Natural killer cell (primary cell): Measurements from ENCODE around the gene NKD1. TPM values are rescaled to one million over a fixed set of nuclear protein-coding genes. Genes with fewer than 3 reads are reported as not detected.

Source experiments
- ATAC-seq, 3 donors: fragments of 150-1000 bp in 2 of 3; fragments of 200-7000 bp in 1 of 3; cut with Tn5 transposase; 1 replicate in 1 of 3; 2 replicates in 2 of 3; pipeline ENCODE4 v1.10.0; 2021; ENCODE audit warnings: mild to moderate bottlenecking in 2 of 3, moderate library complexity in 2 of 3
- DNase-seq, 2 donors: peaks; one replicate each; pipeline versions ENCODE4 v3.0.0 to v3.0.0-alpha.2; 2013 to 2021; ENCODE audit warnings: mixed read lengths in 1 of 2
- H3K27ac ChIP-seq: one replicate; pipeline ENCODE4 v1.5.1; 2013; ENCODE audit warnings: mild to moderate bottlenecking, low read length
- H3K27me3 ChIP-seq: one replicate; pipeline ENCODE4 v1.6.1; 2013; ENCODE audit warnings: low read length; ENCODE audit not compliant: control insufficient read depth, insufficient read depth
- H3K36me3 ChIP-seq: one replicate; pipeline ENCODE4 v1.6.1; 2013; ENCODE audit warnings: low read length; ENCODE audit not compliant: control insufficient read depth, insufficient read depth
- H3K4me1 ChIP-seq: one replicate; pipeline ENCODE4 v1.6.1; 2013; ENCODE audit warnings: low read length; ENCODE audit not compliant: control insufficient read depth, insufficient read depth
- H3K4me3 ChIP-seq: one replicate; pipeline ENCODE4 v1.5.1; 2013; ENCODE audit warnings: low read length
- H3K9me3 ChIP-seq: one replicate; pipeline ENCODE4 v1.6.1; 2013; ENCODE audit warnings: low read length; ENCODE audit not compliant: control insufficient read depth, insufficient read depth
- H3K27ac Mint-ChIP-seq, 2 donors: one replicate each; pipeline ENCODE4 v1.8.0; 2022; ENCODE audit warnings: mild to moderate bottlenecking in 2 of 2, mixed read lengths in 2 of 2, moderate library complexity in 1 of 2
- H3K27me3 Mint-ChIP-seq, 2 donors: one replicate each; pipeline ENCODE4 v1.8.0; 2022; ENCODE audit warnings: low read depth in 2 of 2, mixed read lengths in 2 of 2
- H3K36me3 Mint-ChIP-seq: one replicate; pipeline ENCODE4 v1.8.0; 2022; ENCODE audit warnings: mixed read lengths
- H3K4me1 Mint-ChIP-seq, 2 donors: one replicate each; pipeline ENCODE4 v1.8.0; 2022; ENCODE audit warnings: mixed read lengths in 2 of 2
- H3K4me3 Mint-ChIP-seq: one replicate; pipeline ENCODE4 v1.8.0; 2022; ENCODE audit warnings: mild to moderate bottlenecking, moderate library complexity, mixed read lengths
- H3K9me3 Mint-ChIP-seq, 2 donors: one replicate each; pipeline ENCODE4 v1.8.0; 2022; ENCODE audit warnings: mixed read lengths in 2 of 2
- CTCF ChIP-seq: fragments of 200-600 bp; IDR thresholded peaks from one replicate; pipeline ENCODE4 v1.8.0; 2022; ENCODE audit warnings: antibody characterized with exemption
- WGBS: methylation state at CpG from one replicate; pipeline ENCODE4 v1.1.7; 2013; ENCODE audit warnings: missing lambda C conversion rate; ENCODE audit not compliant: insufficient coverage; 5-methylcytosine and 5-hydroxymethylcytosine counted together
- intact Hi-C: fragments of 100-400 bp; cut with micrococcal nuclease; formaldehyde crosslinking; loops from one replicate; pipeline ENCODE4 v1.14.2; 2022
- total RNA-seq, 4 donors: library from RNA; stranded (reverse); fragments of 120-200 nt in 1 of 4; gene quantifications; one replicate each; pipeline versions ENCODE4 v1.2.3 to v1.2.4, GENCODE V29; 2013 to 2022

The NKD1 gene
- total RNA-seq, 3 donors from 2014 or later (not counting 1 experiment from before 2014, with no cell fraction given), result 0.75 to 1.5 (median 1.0) TPM

- intact Hi-C loops, result no loop called here
- peaks cover 4 to 6% of the 10 kb centered on the region in 2 donors for H3K4me1 Mint-ChIP-seq
- no peaks in the 10 kb centered on the region for H3K27me3 ChIP-seq
- no peaks in the 10 kb centered on the region for H3K36me3 ChIP-seq
- H3K9me3 Mint-ChIP-seq, result no peaks in the 10 kb centered on the region
- H3K9me3 ChIP-seq, result no peaks in the 10 kb centered on the region
- no peak for DNase-seq
- no peak overlapping the region for H3K27ac ChIP-seq
- WGBS, result 84% methylated on average over 13 of the region's 13 CpGs
- H3K4me1 ChIP-seq, result peaks cover 5% of the 10 kb centered on the region
- TF ChIP-seq CTCF, result no peak
- H3K27ac Mint-ChIP-seq, result no peak overlapping the region
- no peak overlapping the region for H3K4me3 Mint-ChIP-seq
- peaks cover 0 to 9% of the 10 kb centered on the region in 2 donors for H3K27me3 Mint-ChIP-seq
- no peaks in the 10 kb centered on the region for H3K36me3 Mint-ChIP-seq
- H3K4me3 ChIP-seq, result no peak overlapping the region
- ATAC-seq, result no peak
Observed at GRCh38 chr16:50637716-50638602, 89.8 kb downstream of the NKD1 start.

- no peak for TF ChIP-seq CTCF
- no peaks in the 10 kb centered on the region for H3K9me3 ChIP-seq
- Mint-ChIP-seq H3K27me3 (peaks cover 0 to 9% of the 10 kb centered on the region in 2 donors), H3K27ac (no peak overlapping the region), H3K9me3 (no peaks in the 10 kb centered on the region), H3K4me3 (no peak overlapping the region), H3K36me3 (no peaks in the 10 kb centered on the region), H3K4me1 (peaks cover 4 to 6% of the 10 kb centered on the region in 2 donors)
- ATAC-seq (no peak), DNase-seq (no peak)
- H3K4me1 ChIP-seq, result peaks cover 5% of the 10 kb centered on the region
- H3K27me3 ChIP-seq, result no peaks in the 10 kb centered on the region
- WGBS, result 71% methylated on average over 8 of the region's 8 CpGs
- intact Hi-C loops, result no loop called here
- H3K4me3 ChIP-seq, result no peak overlapping the region
- H3K27ac ChIP-seq, result no peak overlapping the region
- H3K36me3 ChIP-seq, result no peaks in the 10 kb centered on the region
Observed at GRCh38 chr16:50638816-50639670, 90.8 kb downstream of the NKD1 start.

DNA sequence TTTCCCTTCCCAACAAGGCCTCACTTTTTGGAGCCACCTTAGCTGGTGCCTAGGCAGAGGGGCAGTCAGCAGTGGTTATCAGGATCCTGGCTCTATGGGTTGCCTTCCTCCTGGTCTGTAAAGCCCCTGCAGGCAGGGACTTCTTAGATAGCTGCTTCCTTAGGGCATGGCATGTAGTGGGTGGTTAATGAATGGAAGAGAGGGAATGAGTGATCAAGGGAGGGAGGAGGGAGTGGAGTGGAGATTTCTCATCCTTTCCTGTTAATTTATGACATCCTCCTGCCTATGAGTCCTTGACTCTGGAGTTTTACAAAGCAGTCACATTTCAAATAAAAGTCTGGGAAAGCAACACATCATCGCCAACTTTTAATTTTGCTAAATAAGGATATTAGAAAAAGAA is 92.2 kb downstream of the NKD1 start:
- Histone ChIP-seq H3K4me1 (peaks cover 5% of the 10 kb centered on the region), H3K36me3 (no peaks in the 10 kb centered on the region), H3K27ac (no peak overlapping the region), H3K9me3 (no peaks in the 10 kb centered on the region), H3K27me3 (no peaks in the 10 kb centered on the region), H3K4me3 (no peak overlapping the region)
- H3K4me3 Mint-ChIP-seq, result no peak overlapping the region
- intact Hi-C loops, result no loop called here
- ATAC-seq (no peak), DNase-seq (no peak)
- no peaks in the 10 kb centered on the region for H3K9me3 Mint-ChIP-seq
- peaks cover 7 to 9% of the 10 kb centered on the region in 2 donors for H3K27me3 Mint-ChIP-seq
- peaks cover 6 to 12% of the 10 kb centered on the region in 2 donors for H3K4me1 Mint-ChIP-seq
- H3K27ac Mint-ChIP-seq, result no peak overlapping the region
- no peaks in the 10 kb centered on the region for H3K36me3 Mint-ChIP-seq
- TF ChIP-seq CTCF, result no peak
- no CpG with 5 or more reads among the region's 1 CpG for WGBS
